Suppressor macrophage treated with lipopolysaccharide for 1 hour (primary cell): Measurements from ENCODE around the gene ALG14.

Experiments
- DNase-seq, 3 donors: peaks; one replicate each; pipeline ENCODE4 v3.0.0-alpha.2; 2020 to 2022

Gene ALG14

DNA sequence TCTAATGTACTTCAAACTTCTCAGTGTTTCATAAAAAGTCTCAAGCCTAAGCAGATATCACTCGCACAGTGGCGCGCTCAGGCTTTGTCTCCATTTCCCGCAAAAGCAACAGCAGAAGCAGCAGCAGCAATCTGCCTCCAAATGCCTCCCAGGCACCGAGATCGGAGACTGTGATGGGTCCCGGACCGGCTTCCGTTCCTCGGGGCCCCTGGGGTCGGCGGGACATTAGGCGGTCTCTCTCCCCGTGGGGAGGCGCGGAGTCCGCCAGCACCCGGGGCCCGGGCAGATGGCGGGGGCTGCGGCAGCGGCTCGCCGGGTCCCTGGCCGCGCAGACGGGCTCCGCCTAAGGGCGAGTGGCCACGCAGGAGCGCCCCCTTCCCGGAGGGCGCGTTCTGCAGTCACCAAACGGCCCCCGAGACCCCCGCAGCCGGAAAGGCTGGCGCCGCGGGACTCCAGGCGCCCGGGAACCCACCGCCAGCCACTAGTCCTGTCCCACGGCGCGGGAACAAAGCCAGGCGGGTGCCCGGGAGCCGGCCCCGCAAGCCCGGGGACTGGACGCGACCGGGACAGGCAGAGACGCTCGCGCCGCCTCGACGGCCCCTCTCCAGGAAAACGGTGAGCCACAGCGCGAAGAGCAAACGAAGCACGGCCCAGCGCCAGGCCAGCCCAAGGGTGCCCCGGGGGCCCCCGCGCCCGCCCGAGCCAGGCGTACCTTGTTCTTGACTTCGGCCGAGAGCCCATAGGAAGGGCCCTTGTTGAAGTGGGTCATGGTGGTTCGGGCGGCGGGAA is 146.4 kb downstream of the ALG14 start:
- peak in 2 of 3 donors; percentile 5 to 22 for DNase-seq

- peak in 1 of 3 donors; percentile 3 for DNase-seq
Observed at GRCh38 chr1:94925561-94926125, 147.1 kb downstream of the ALG14 start.

DNA sequence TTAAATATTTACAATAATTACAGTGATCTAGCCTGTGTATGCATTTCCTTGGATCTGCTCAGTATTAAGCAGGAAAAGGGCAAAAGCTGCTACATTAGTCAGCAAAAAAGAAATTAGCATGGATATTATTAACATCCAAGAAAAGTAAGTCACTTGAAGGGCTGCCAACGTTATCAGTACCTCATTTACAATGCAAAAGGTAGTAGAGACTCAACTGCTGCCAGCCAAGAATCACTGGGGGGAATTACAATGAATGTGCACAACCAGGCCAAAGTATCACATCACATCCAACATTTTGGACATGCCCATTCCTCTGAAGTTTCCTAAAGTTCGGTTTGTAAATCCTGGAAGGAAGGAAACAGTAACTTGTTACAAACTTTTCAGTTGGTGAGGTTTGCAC is 147.7 kb downstream of the ALG14 start:
- DNase-seq, result no peak
